Activated T-cell treated with anti-CD3 and anti-CD28 coated beads, Interleukin-2, amount 50 U/mL, for 72 hours (primary cell): Measurements from ENCODE around the gene KCNF1. TPM values are rescaled to one million over a fixed set of nuclear protein-coding genes. Genes with fewer than 3 reads are reported as not detected.

Experiments
- ATAC-seq, 2 donors: fragments of 150-1000 bp; cut with Tn5 transposase; replicated peaks in 1 of 2; 2 replicates each; pipeline ENCODE4 v1.10.0; 2021; ENCODE audit warnings: moderate library complexity in 2 of 2, mild to moderate bottlenecking in 1 of 2
- DNase-seq, 2 donors: peaks; one replicate each; pipeline ENCODE4 v3.0.0; 2021 to 2022; ENCODE audit warnings: mixed read lengths in 1 of 2
- H3K27ac Mint-ChIP-seq: one replicate; pipeline ENCODE4 v1.8.0; 2022; ENCODE audit warnings: mild to moderate bottlenecking, moderate library complexity, mixed read lengths
- H3K27me3 Mint-ChIP-seq: one replicate; pipeline ENCODE4 v1.8.0; 2022; ENCODE audit warnings: low read depth, mixed read lengths
- H3K36me3 Mint-ChIP-seq, 2 donors: one replicate each; pipeline ENCODE4 v1.8.0; 2022; ENCODE audit warnings: mixed read lengths in 2 of 2, mild to moderate bottlenecking in 1 of 2; ENCODE audit not compliant: insufficient read depth in 2 of 2
- H3K4me1 Mint-ChIP-seq: one replicate; pipeline ENCODE4 v1.8.0; 2022; ENCODE audit warnings: low read depth, mixed read lengths
- H3K4me3 Mint-ChIP-seq, 2 donors: one replicate each; pipeline ENCODE4 v1.8.0; 2022; ENCODE audit warnings: mild to moderate bottlenecking in 2 of 2, mixed read lengths in 2 of 2, moderate library complexity in 2 of 2
- H3K9me3 Mint-ChIP-seq, 2 donors: one replicate each; pipeline ENCODE4 v1.8.0; 2022; ENCODE audit warnings: mixed read lengths in 2 of 2
- total RNA-seq, 2 donors: library from RNA; stranded (reverse); gene quantifications; one replicate each; pipeline ENCODE4 v1.2.3, GENCODE V29; 2022

The KCNF1 gene
- total RNA-seq, 2 donors from 2014 or later = not detected

DNA sequence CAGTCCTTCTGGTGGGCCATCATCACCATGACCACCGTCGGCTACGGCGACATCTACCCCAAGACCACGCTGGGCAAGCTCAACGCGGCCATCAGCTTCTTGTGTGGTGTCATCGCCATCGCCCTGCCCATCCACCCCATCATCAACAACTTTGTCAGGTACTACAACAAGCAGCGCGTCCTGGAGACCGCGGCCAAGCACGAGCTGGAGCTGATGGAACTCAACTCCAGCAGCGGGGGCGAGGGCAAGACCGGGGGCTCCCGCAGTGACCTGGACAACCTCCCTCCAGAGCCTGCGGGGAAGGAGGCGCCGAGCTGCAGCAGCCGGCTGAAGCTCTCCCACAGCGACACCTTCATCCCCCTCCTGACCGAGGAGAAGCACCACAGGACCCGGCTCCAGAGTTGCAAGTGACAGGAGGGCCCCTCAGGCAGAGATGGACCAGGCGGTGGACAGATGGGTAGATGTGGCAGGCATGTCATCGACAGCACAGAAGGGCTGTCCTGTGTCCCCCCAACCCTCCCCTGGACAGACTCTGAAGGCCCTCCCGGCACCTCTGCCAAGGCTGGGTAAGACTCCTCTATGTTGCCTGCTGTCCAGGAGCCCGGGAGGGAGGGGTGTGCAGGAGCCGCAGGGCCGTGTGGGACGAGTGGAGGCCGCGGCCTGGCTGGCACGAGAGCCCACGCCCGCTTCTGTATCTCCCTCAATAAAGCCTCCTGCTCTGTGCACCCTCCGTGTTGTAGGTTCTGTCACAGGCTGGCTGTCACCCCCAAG, 2.0 kb downstream of the KCNF1 start:
- H3K9me3 Mint-ChIP-seq = no peaks in the 10 kb centered on the region
- H3K4me3 Mint-ChIP-seq = no peak overlapping the region
- H3K27me3 Mint-ChIP-seq = peaks cover 38% of the 10 kb centered on the region
- ATAC-seq (no peak), DNase-seq (no peak)
- H3K4me1 Mint-ChIP-seq = peaks cover 6% of the 10 kb centered on the region
- no peaks in the 10 kb centered on the region for H3K36me3 Mint-ChIP-seq
- no peak overlapping the region for H3K27ac Mint-ChIP-seq

DNA sequence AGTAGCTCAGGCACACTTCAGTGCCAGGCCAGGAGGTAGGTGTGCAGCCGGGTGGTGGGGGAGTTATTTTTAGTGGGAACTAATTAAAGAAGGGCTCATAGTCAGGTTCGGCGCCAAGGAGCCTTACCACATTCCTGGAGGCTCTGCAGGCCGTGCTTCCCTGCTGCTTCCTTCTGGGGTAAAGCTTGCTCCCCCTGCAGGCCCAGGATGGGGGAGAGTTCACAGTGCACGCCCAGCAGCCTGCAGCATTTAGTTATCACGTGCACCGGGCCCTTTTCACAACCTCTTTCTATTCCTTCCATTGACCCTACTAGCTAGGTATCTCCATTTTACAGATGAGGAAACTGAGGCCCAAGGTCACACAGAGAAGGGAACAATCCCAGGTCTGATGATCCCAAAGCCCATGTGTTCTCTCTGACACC, 2.5 kb downstream of the KCNF1 start:
- H3K27ac Mint-ChIP-seq = no peak overlapping the region
- no peaks in the 10 kb centered on the region for H3K9me3 Mint-ChIP-seq
- H3K4me1 Mint-ChIP-seq = peaks cover 6% of the 10 kb centered on the region
- ATAC-seq (no peak), DNase-seq (no peak)
- peaks cover 32% of the 10 kb centered on the region for H3K27me3 Mint-ChIP-seq
- no peak overlapping the region for H3K4me3 Mint-ChIP-seq
- H3K36me3 Mint-ChIP-seq = no peaks in the 10 kb centered on the region

DNA sequence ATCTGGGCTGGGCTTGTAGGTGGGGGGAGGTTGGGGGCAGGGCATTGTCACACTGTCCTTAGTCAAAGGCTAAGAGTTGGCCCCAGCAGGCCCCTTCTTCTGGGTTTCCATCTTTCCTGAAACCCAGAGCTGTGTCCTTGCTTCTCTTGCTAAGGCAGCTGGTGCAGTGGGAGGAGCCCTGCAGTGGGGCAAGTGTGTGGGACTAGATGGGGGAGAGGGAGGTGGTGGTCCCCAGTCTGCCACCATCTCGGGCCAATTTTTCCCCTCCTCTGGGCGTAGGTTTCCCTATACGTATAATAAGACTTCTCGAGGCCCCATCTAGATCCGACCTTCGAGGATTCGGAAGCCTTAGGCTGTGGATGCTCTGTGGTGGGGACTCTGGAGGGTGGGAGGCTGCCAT, 3.5 kb downstream of the KCNF1 start:
- ATAC-seq = no peak
- H3K27ac Mint-ChIP-seq = no peak overlapping the region

DNA sequence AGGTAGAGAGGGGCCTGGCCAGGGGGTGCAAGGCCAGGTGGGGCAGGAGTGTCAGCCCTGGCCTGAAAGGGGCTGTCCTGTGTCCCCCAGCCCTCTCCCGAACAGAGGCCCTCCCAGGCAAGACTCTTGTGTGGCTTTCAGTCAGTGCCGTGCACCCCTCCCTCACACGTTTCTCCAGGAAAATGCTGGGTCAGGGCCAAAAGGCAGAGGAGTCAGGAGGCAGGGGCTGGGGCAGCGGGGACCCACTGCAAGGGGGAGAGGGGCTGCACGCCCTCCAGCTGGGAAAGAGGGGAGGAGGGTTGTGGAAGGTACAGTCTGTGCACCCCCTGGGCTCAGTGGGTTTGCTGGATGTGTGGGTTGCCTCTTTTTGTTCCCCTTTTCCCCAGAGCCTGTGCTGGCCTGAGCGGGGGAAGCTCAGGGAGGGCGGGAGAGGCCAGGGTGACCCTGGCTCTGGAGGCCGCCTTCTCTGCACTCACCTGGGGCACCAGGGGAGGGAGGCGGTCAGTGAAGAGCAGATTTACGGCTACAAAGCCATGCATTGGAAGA, 4.1 kb downstream of the KCNF1 start:
- H3K4me1 Mint-ChIP-seq = peaks cover 5% of the 10 kb centered on the region
- no peaks in the 10 kb centered on the region for H3K9me3 Mint-ChIP-seq
- DNase-seq (no peak), ATAC-seq (no peak)
- no peak overlapping the region for H3K4me3 Mint-ChIP-seq
- no peak overlapping the region for H3K27ac Mint-ChIP-seq
- peaks cover 16% of the 10 kb centered on the region for H3K27me3 Mint-ChIP-seq
- H3K36me3 Mint-ChIP-seq = no peaks in the 10 kb centered on the region

More for the DNA sequence above, 3.5 kb downstream of the KCNF1 start:
- H3K4me1 Mint-ChIP-seq = peaks cover 6% of the 10 kb centered on the region
- H3K4me3 Mint-ChIP-seq = no peak overlapping the region
- H3K27me3 Mint-ChIP-seq = peaks cover 22% of the 10 kb centered on the region
- DNase-seq = no peak
- H3K36me3 Mint-ChIP-seq = no peaks in the 10 kb centered on the region
- no peaks in the 10 kb centered on the region for H3K9me3 Mint-ChIP-seq

DNA sequence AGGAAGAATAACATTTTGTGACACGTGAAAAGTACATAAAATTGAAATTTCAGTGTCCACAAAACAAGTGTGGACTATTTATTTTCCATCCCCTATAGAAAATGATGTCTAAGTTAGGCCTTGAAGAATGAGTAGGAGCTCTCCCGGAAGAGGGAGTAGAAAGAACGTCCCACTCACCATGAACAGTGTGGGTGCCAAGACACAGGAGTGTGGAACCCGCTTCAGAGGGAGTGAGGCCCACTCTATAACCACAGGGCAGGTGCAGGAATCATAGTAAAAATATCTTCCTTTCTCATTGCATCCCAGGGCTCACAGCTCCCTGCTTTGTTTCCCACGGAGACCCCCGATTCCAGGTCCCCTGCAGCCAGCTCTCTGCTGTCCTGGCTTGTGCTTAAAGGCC, 5.2 kb downstream of the KCNF1 start:
- Mint-ChIP-seq H3K27ac (no peak overlapping the region), H3K4me1 (no peaks in the 10 kb centered on the region), H3K4me3 (no peak overlapping the region), H3K9me3 (no peaks in the 10 kb centered on the region), H3K36me3 (no peaks in the 10 kb centered on the region), H3K27me3 (peaks cover 10% of the 10 kb centered on the region)
- ATAC-seq (no peak), DNase-seq (no peak)

DNA sequence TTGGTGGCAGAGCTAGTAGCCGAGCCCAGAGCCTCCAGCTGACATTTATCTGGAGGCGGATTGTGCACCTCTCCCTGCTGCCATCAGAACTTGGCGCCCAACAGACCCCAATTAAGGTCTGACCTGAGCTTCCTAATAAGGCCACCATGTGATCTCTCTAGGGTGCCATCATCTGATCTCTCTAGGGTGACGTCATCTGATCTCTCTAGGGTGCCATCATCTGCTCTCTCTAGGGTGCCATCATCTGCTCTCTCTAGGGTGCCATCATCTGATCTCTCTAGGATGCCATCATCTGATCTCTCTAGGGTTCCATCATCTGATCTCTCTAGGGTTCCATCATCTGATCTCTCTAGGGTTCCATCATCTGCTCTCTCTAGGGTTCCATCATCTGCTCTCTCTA, 6.2 kb downstream of the KCNF1 start:
- Mint-ChIP-seq H3K9me3 (no peaks in the 10 kb centered on the region), H3K36me3 (no peaks in the 10 kb centered on the region), H3K4me1 (no peaks in the 10 kb centered on the region), H3K4me3 (no peak overlapping the region), H3K27ac (no peak overlapping the region), H3K27me3 (peaks cover 5% of the 10 kb centered on the region)
- DNase-seq (no peak), ATAC-seq (no peak)

DNA sequence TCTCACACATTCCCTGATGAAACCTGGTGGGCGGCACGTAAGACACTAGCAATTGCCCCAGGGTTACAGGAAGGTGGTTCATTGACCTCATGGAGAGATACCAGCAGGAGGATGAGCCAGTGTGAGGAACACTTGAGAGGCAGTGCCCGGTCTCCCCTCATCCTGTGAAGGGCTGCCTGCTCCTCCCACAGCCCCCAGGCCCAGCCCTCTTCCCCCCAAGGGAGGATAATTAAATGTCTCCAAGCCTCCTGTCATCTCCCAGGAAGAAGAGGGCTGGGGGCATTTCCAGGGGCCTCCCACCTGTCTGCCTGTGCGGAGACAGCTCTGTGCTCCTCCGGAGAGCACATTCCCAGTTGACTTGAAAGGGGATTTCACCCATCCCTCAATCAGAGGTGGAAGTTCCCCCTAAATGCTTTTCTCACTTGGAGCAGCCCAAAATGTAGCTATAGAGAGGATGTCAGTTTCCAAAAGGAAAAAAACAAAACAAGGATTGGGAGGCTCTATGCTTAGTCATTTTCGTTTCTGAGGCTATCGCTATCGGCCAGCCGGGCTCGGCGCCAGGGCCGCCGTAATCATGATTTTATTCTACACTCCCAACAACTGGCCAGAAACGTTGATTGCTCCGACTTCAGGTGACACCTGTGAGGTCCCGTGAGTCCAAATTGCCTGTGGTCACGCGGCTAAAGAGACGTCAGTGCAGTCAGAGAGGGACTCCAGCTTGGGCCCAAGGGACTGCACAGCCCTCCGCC, 7.1 kb downstream of the KCNF1 start:
- Mint-ChIP-seq H3K27me3 (no peaks in the 10 kb centered on the region), H3K9me3 (no peaks in the 10 kb centered on the region), H3K4me1 (no peaks in the 10 kb centered on the region), H3K36me3 (no peaks in the 10 kb centered on the region), H3K4me3 (no peak overlapping the region), H3K27ac (no peak overlapping the region)
- DNase-seq = no peak
- ATAC-seq = no peak

DNA sequence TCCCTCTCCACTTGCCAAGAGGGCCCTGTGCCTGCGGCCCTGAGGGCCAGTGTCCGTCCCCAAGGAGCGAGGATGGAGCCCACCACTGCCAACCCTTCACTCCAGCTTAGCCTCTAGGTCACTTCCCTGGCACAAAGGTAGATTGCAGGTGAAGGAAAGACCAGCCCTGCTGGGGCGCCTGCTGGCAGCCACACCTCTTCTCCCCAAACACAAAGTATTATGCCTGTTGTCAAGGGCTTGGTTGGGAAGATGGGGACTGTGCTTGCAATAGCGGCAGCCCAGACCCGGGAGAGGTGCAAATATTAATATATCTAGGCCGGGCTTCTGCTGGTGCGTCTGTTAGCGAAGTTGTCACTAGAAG, 7.7 kb downstream of the KCNF1 start:
- DNase-seq = no peak
- no peaks in the 10 kb centered on the region for H3K36me3 Mint-ChIP-seq
- ATAC-seq = no peak
- no peaks in the 10 kb centered on the region for H3K9me3 Mint-ChIP-seq
- no peak overlapping the region for H3K4me3 Mint-ChIP-seq
- no peaks in the 10 kb centered on the region for H3K27me3 Mint-ChIP-seq
- H3K4me1 Mint-ChIP-seq = no peaks in the 10 kb centered on the region
- H3K27ac Mint-ChIP-seq = no peak overlapping the region

- ATAC-seq = no peak
- Mint-ChIP-seq H3K27me3 (no peaks in the 10 kb centered on the region), H3K4me1 (no peaks in the 10 kb centered on the region), H3K4me3 (no peak overlapping the region), H3K36me3 (no peaks in the 10 kb centered on the region), H3K27ac (no peak overlapping the region), H3K9me3 (no peaks in the 10 kb centered on the region)
- no peak for DNase-seq
These were observed 8.3 kb downstream of the KCNF1 start for GRCh38 chr2:10919771-10920621.

GRCh38 chr2:10920764-10921388, 9.1 kb downstream of the KCNF1 start:
- no peak overlapping the region for H3K27ac Mint-ChIP-seq
- H3K4me1 Mint-ChIP-seq = no peaks in the 10 kb centered on the region
- no peak overlapping the region for H3K4me3 Mint-ChIP-seq
- ATAC-seq (no peak), DNase-seq (no peak)
- H3K36me3 Mint-ChIP-seq = no peaks in the 10 kb centered on the region
- H3K27me3 Mint-ChIP-seq = no peaks in the 10 kb centered on the region
- H3K9me3 Mint-ChIP-seq = no peaks in the 10 kb centered on the region

GRCh38 chr2:10921525-10921924, 9.8 kb downstream of the KCNF1 start:
- no peak overlapping the region for H3K4me3 Mint-ChIP-seq
- H3K4me1 Mint-ChIP-seq = no peaks in the 10 kb centered on the region
- H3K27me3 Mint-ChIP-seq = peaks cover 4% of the 10 kb centered on the region
- ATAC-seq (no peak), DNase-seq (no peak)
- H3K27ac Mint-ChIP-seq = no peak overlapping the region
- H3K36me3 Mint-ChIP-seq = no peaks in the 10 kb centered on the region
- H3K9me3 Mint-ChIP-seq = no peaks in the 10 kb centered on the region

DNA sequence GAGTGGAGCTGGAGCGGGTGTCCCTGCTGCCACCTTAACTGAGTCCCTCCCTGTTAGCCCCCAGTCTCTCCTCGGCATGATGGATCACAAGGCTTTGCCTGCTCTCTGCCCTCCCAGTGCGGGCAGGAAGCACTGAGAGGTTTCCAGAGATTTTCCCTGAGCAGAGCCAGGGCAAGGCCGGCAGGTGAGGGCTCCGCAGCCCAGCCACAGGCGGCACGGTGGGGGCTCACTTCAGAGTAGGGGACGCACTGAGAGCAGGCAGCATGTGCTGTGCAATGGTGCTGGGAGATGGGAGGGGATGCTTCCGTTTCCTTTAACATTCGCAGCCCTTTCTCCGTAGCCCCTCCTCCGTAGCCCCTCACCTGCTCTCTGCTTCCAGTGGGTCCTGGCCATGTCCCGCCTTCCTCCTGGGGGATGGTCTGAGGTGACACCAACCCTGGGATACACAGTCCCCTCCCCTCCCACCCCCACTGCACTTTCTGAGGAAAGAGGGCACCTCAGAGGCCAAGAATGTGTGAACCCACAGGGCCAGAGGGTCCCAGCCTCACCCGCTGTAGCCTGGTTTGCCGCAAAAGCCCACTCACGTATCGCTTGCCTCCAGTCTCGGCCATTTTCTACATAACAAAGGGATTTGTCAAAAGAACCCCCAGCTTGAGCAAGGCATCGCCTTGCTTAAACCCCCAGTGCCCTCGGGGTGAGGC, 10.7 kb downstream of the KCNF1 start:
- ATAC-seq (no peak), DNase-seq (no peak)
- Mint-ChIP-seq H3K36me3 (no peaks in the 10 kb centered on the region), H3K27me3 (peaks cover 7% of the 10 kb centered on the region), H3K27ac (no peak overlapping the region), H3K4me3 (no peak overlapping the region), H3K9me3 (no peaks in the 10 kb centered on the region), H3K4me1 (no peaks in the 10 kb centered on the region)
